ENCODE results near the gene F8A3.

GRCh38 chrX:155434906-155435743, 23.3 kb downstream of the F8A3 start:
- TF ChIP-seq CTCF (IDR thresholded peaks at IDR 0.05; ENCODE audit: extremely low read depth in 1 of 2, insufficient read depth in 1 of 2, low read depth in 1 of 2, low read length in 2 of 2) (no peak), POLR2A (IDR thresholded peaks at IDR 0.05; ENCODE audit: low read depth, low read length) (no peak), MAX (IDR thresholded peaks at IDR 0.05; ENCODE audit: insufficient read depth, insufficient read length) (no peak), POLR2AphosphoS5 (IDR thresholded peaks at IDR 0.05; ENCODE audit: insufficient read depth, low read depth, low read length) (no peak), EZH2 (IDR thresholded peaks at IDR 0.05; ENCODE audit: borderline replicate concordance, low read depth, low read length, severe bottlenecking) (no peak), JUN (IDR thresholded peaks at IDR 0.05; ENCODE audit: borderline replicate concordance, insufficient read depth, insufficient read length, low read depth) (no peak), GATA2 (IDR thresholded peaks at IDR 0.05; ENCODE audit: insufficient read depth, insufficient read length, low read depth, low read length) (no peak), FOS (IDR thresholded peaks at IDR 0.05; ENCODE audit: borderline replicate concordance, insufficient read depth, low read length) (no peak), MYC (IDR thresholded peaks at IDR 0.05; ENCODE audit: low read depth, low read length) (no peak)

Measured in endothelial cell of umbilical vein (primary cell).